Spleen (tissue), 11 donors: ENCODE measurements around the gene BABAM2. TPM values are rescaled to one million over a fixed set of nuclear protein-coding genes. Genes with fewer than 3 reads are reported as not detected.
A peak's percentile ranks its signal among the peaks of the same experiment; 100 is the strongest.

ENCODE experiments used
- DNase-seq: peaks from one replicate; pipeline ENCODE4 v3.0.0-alpha.2; 2020
- H3K27ac ChIP-seq, 8 donors: fragments of 200-600 bp; sonication (generic) in 7 of 8; 1 replicate in 4 of 8; 2 replicates in 4 of 8; pipeline versions ENCODE4 v1.5.0 to v1.8.0; 2016 to 2021; ENCODE audit warnings: inconsistent platforms in 4 of 8, mild to moderate bottlenecking in 4 of 8, moderate library complexity in 1 of 8
- H3K27me3 ChIP-seq, 7 donors: fragments of 200-600 bp; sonication (generic) in 6 of 7; replicated peaks in 1 of 7; 1 replicate in 4 of 7; 2 replicates in 3 of 7; pipeline versions ENCODE4 v1.5.0 to v1.8.0; 2016 to 2021; ENCODE audit warnings: inconsistent platforms in 3 of 7, mild to moderate bottlenecking in 1 of 7
- H3K36me3 ChIP-seq, 6 donors: fragments of 200-600 bp; sonication (generic) in 5 of 6; 1 replicate in 4 of 6; 2 replicates in 2 of 6; pipeline versions ENCODE4 v1.5.0 to v1.8.0; 2016 to 2021; ENCODE audit warnings: inconsistent platforms in 2 of 6
- H3K4me1 ChIP-seq, 6 donors: fragments of 200-600 bp; sonication (generic) in 5 of 6; 1 replicate in 3 of 6; 2 replicates in 3 of 6; pipeline versions ENCODE4 v1.5.0 to v1.8.0; 2016 to 2021; ENCODE audit warnings: inconsistent platforms in 3 of 6
- H3K4me3 ChIP-seq, 8 donors: fragments of 200-600 bp; sonication (generic) in 7 of 8; 1 replicate in 4 of 8; 2 replicates in 4 of 8; pipeline versions ENCODE4 v1.5.0 to v1.8.0; 2016 to 2021; ENCODE audit warnings: inconsistent platforms in 4 of 8, mild to moderate bottlenecking in 4 of 8, moderate library complexity in 2 of 8
- H3K9me3 ChIP-seq, 8 donors: fragments of 200-600 bp; sonication (generic) in 7 of 8; 1 replicate in 4 of 8; 2 replicates in 4 of 8; pipeline versions ENCODE4 v1.5.0 to v1.8.0; 2016 to 2021; ENCODE audit warnings: inconsistent platforms in 4 of 8
- POLR2A ChIP-seq, 3 donors: fragments of 450-650 bp; IDR thresholded peaks; one replicate each; pipeline ENCODE4 v1.5.1; 2017; ENCODE audit warnings: antibody characterized with exemption in 3 of 3, mild to moderate bottlenecking in 1 of 3
- POLR2AphosphoS5 ChIP-seq, 3 donors: sonication (generic); formaldehyde crosslinking; IDR thresholded peaks; one replicate each; pipeline ENCODE4 v1.5.1; 2017; ENCODE audit warnings: antibody characterized with exemption in 3 of 3
- WGBS, 5 donors: extraction: QIAGEN DNeasy Blood & Tissue Kit in 3 of 5; methylation state at CpG; one replicate each; pipeline versions ENCODE4 v1.1.5 to v1.1.7; 2013 to 2018; 5-methylcytosine and 5-hydroxymethylcytosine counted together
- intact Hi-C: fragments of 100-400 bp; cut with DNase I; formaldehyde crosslinking; loops from one replicate; pipeline ENCODE4 v1.15.0; 2023; ENCODE audit warnings: low total_unique reads
- microRNA-seq, 3 donors: library from miRNA; unstranded; fragments of <30 nt; microRNA quantifications; one replicate each; pipeline versions ENCODE4 to v1.1.0, GENCODE V29; 2019 to 2020
- polyA plus RNA-seq, 3 donors: library from polyadenylated mRNA; stranded (reverse); fragments of 200-250 nt; gene quantifications; one replicate each; pipeline ENCODE4 v1.2.1, GENCODE V29; 2013
- small RNA-seq, 4 donors: library from RNA; depleted of rRNA; stranded (forward); fragments of <200 nt; gene quantifications; one replicate each; pipeline ENCODE3, GENCODE V24; 2016
- total RNA-seq, 7 donors: library from RNA; depleted of rRNA in 3 of 7; stranded (reverse); fragments of >200 nt in 3 of 7; fragmentation: NEBNext Ultra II Directional in 4 of 7; extraction: Animal tissue kit (Norgen Biotek cat#: 25700) in 4 of 7; gene quantifications; one replicate each; pipeline versions ENCODE4 v1.1.0 to v1.2.1, GENCODE V29; 2016 to 2021
- TF ChIP-seq, protein P1 (sequence below), 11 experiments: fragments of 200-600 bp in 7 of 11; fragments of 450-650 bp in 4 of 11; sonication (generic) in 4 of 11; IDR thresholded peaks in 8 of 11; conservative IDR thresholded peaks in 3 of 11; 1 replicate in 7 of 11; 2 replicates in 4 of 11; pipeline versions ENCODE4 v1.4.0 to v1.8.0; 2016 to 2021; ENCODE audit warnings: antibody characterized with exemption in 11 of 11, inconsistent platforms in 4 of 11, mild to moderate bottlenecking in 1 of 11
- donor health status: healthy with polysubstance abuse.
- donor health status: DM: no; HTN: no; CAD: no; lungs with moderate emphysema.
- donor health status: DM: no; HTN: no; CAD: no.
- donor health status: Bipolar disorder and iron deficiency.
- donor health status: healthy.
- donor health status: DM: no; HTN: no; CAD: no.
- donor health status: DM: yes; HTN: yes; CAD: no.

Gene BABAM2
- total and polyA plus RNA-seq, 10 donors: 16.1 to 70.1 (median 55.0) TPM

DNA sequence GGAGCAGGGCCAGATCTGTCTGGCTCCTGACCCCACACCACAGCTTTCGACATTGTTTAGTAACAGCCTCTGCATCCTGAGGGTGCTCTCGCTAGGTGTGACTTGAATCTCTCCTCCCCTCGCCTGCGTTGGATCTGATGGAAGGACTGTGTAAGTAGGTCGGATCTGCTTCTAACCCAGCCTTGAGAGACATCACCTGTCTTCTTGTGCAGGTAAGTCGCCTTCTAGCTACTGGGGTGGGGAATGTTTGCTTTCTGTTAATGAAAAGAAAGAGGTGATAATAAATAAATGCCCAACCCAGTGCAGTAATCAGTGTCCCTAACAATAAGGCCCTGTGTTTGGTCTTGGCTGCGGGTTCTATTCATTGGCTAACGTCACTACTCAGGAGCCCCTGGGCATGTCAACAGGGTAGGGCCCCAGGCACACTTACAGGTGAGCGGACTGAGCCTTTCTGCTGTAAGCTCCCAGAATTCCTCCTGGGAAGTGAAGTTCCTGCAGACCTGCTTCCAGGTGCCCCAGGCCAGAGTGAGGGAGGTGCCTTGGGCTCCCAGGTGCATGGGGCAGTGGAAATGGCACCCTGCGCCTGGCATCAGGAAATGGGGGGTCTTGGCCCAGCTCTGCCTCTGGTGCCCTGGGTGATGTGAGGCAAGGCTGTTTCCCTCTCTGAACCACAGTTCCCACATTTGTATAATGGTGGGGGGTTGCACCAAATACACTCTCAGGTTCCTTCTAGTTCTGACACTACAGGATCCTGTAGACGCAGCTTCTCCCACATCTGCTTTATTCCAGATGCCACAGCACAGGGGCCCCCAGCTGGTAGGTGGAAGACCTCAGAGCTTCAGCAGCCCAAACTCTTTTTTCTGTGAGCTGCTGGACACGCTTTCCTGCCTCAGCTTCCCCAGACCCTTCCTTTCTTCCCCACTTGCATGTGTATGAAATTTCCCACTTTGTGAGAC lies 491.0 kb downstream of the BABAM2 start:
- no peaks in the 10 kb centered on the region for H3K9me3 ChIP-seq
- H3K4me1 ChIP-seq: peaks cover 0 to 53% (median 15%) of the 10 kb centered on the region in 6 donors
- peaks cover 0 to 16% (median 0%) of the 10 kb centered on the region in 7 donors for H3K27me3 ChIP-seq
- H3K4me3 ChIP-seq: no peak overlapping the region
- H3K36me3 ChIP-seq: no peaks in the 10 kb centered on the region
- no peak overlapping the region for H3K27ac ChIP-seq
- DNase-seq: peak; percentile 34
- 77 to 85% (median 81%) methylated on average over 11 to 12 of the region's 12 CpGs for WGBS, 5 donors
- intact Hi-C loops: no loop called here
- TF ChIP-seq POLR2AphosphoS5 (IDR thresholded peaks at IDR 0.05): no peak
- TF ChIP-seq POLR2A (IDR thresholded peaks at IDR 0.05): no peak
- TF ChIP-seq, protein P1, sequence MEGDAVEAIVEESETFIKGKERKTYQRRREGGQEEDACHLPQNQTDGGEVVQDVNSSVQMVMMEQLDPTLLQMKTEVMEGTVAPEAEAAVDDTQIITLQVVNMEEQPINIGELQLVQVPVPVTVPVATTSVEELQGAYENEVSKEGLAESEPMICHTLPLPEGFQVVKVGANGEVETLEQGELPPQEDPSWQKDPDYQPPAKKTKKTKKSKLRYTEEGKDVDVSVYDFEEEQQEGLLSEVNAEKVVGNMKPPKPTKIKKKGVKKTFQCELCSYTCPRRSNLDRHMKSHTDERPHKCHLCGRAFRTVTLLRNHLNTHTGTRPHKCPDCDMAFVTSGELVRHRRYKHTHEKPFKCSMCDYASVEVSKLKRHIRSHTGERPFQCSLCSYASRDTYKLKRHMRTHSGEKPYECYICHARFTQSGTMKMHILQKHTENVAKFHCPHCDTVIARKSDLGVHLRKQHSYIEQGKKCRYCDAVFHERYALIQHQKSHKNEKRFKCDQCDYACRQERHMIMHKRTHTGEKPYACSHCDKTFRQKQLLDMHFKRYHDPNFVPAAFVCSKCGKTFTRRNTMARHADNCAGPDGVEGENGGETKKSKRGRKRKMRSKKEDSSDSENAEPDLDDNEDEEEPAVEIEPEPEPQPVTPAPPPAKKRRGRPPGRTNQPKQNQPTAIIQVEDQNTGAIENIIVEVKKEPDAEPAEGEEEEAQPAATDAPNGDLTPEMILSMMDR (IDR thresholded peaks at IDR 0.05 in 8 of 11, conservative IDR thresholded peaks at IDR 0.05 in 3 of 11): no peak

DNA sequence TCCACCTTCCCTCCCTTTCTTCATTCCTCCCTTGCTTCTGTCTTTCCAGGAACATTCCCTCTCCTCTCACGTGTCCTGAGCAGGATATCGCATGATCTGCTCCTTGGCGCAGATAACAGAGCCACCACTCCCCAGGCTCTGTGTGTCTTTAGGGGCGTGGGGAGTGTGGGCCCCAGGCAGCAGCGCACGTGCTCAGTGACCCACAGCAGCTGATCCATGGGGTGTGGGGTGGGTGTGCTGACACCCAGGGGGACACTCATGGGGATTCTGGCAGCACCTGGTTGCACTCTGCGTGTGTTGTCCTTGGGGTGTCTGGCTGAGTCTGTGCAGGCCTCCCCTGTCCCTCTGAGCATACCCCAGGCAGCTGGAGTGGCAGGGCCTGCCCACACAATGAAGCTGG lies 492.2 kb downstream of the BABAM2 start:
- peak; percentile 66 for DNase-seq
- intact Hi-C loops: no loop called here
- Histone ChIP-seq H3K27ac (no peak overlapping the region), H3K27me3 (peaks cover 0 to 6% (median 0%) of the 10 kb centered on the region in 7 donors), H3K9me3 (no peaks in the 10 kb centered on the region), H3K36me3 (no peaks in the 10 kb centered on the region), H3K4me3 (no peak overlapping the region), H3K4me1 (peaks cover 0 to 55% (median 15%) of the 10 kb centered on the region in 6 donors)
- 78 to 92% (median 88%) methylated on average over 4 to 7 of the region's 7 CpGs for WGBS, 5 donors
- TF ChIP-seq POLR2A (IDR thresholded peaks at IDR 0.05): no peak
- TF ChIP-seq, protein P1 (IDR thresholded peaks at IDR 0.05 in 8 of 11, conservative IDR thresholded peaks at IDR 0.05 in 3 of 11): no peak
- TF ChIP-seq POLR2AphosphoS5 (IDR thresholded peaks at IDR 0.05): no peak

DNA sequence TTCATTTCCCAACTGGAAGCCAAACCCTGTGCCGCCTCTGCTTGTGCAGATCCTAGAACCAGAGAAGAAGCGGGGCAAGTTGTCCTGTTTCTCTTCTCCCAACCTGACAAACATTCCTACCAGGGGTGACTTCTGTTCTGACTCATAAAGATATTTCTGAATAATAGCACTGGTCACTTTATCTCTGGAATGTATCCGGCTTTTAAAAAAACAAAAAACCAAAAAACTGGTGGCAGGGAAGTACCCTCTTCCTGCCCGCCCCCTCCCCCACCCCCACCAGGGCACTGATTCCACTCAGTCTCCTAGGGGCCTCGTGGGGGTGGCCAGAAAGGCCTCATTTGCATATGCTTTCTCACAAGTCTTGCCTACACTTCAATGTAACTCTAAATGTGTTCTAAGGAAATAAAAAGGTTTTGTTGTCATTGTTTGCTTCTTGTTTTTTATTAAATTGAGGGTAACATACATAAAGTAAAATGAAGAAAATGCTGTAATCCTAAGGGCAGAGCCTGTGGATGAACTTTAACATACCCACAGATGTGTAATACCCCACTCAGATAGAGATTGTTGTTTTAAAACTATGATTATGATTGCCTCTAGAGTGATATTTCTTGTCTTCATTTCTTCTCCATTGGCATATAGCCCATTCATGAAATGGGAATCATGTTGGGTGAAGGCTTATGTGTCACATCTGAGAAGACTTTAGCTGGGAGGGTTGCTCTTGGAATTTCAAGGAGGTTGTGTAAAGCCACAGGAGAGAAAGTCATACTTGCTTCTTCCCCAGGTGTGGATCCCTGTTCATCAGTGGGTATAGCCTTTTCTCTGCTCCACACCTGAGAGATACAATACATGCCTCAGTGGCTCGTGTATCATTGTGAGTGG lies 496.8 kb downstream of the BABAM2 start:
- Histone ChIP-seq H3K36me3 (no peaks in the 10 kb centered on the region), H3K27me3 (peaks cover 0 to 12% (median 0%) of the 10 kb centered on the region in 7 donors), H3K27ac (no peak overlapping the region), H3K4me3 (no peak overlapping the region), H3K4me1 (peaks cover 0 to 39% (median 18%) of the 10 kb centered on the region in 6 donors), H3K9me3 (no peaks in the 10 kb centered on the region)
- intact Hi-C loops: no loop called here
- TF ChIP-seq POLR2A (IDR thresholded peaks at IDR 0.05) (no peak), POLR2AphosphoS5 (IDR thresholded peaks at IDR 0.05) (no peak)
- TF ChIP-seq, protein P1 (IDR thresholded peaks at IDR 0.05 in 8 of 11, conservative IDR thresholded peaks at IDR 0.05 in 3 of 11): no peak
- WGBS, 5 donors: 52 to 60% (median 55%) methylated on average over 6 of the region's 6 CpGs
- peak; percentile 4 for DNase-seq

Small RNA genes lying within 50 kb of the gene (microRNA-seq; reads per million reads assigned to microRNA genes)
- 0 reads per million in 3 donors for gene MIR4263

Small RNA genes lying within 50 kb of the gene (small RNA-seq; reads per million reads assigned to genes)
- gene MIR4263 (0 reads per million in 4 donors), gene RF02271 (0 reads per million in 4 donors)

Other genes with a start within 250 kb of the BABAM2 start
- gene SUPT7L, start 227.1 kb upstream of the BABAM2 start, total RNA-seq: 10 to 100 TPM; 28.7 to 42.1 (median 31.3) TPM
- 10 to 100 TPM; 22.9 to 31.1 (median 30.7) TPM for gene SUPT7L, start 227.1 kb upstream of the BABAM2 start, polyA plus RNA-seq
- gene SLC4A1AP, start 226.8 kb upstream of the BABAM2 start, total RNA-seq: 10 to 100 TPM; 17.3 to 25.4 (median 21.4) TPM
- gene SLC4A1AP, start 226.8 kb upstream of the BABAM2 start, polyA plus RNA-seq: 10 to 100 TPM; 10.5 to 13.5 (median 11.1) TPM
- 10 to 100 TPM; 48.3 to 94.6 (median 69.2) TPM for gene MRPL33, start 119.0 kb upstream of the BABAM2 start, total RNA-seq
- 100 to 1,000 TPM in 2 of 3 donors, 10 to 100 TPM in 1; 95.6 to 166 (median 131) TPM for gene MRPL33, start 119.0 kb upstream of the BABAM2 start, polyA plus RNA-seq
- gene RBKS, start 342 bp upstream of the BABAM2 start, total RNA-seq: 1 to 10 TPM; 2.0 to 5.1 (median 3.1) TPM
- gene RBKS, start 342 bp upstream of the BABAM2 start, polyA plus RNA-seq: 1 to 10 TPM in 2 of 3 donors, under 1 TPM in 1; 1.00 to 2.3 (median 1.7) TPM